WTC11 (cell line): ENCODE results near the gene ENTPD8.

Source experiments
- ATF2 ChIP-seq: sonication (generic); formaldehyde crosslinking; IDR thresholded peaks from 2 replicates; pipeline ENCODE4 v1.8.1; 2022; ENCODE audit warnings: low read depth, missing genetic modification reagents, borderline replicate concordance
- CTCF ChIP-seq: fragments of 200-600 bp; IDR thresholded peaks from 2 replicates; pipeline ENCODE4 v1.8.0; 2022; ENCODE audit warnings: antibody characterized with exemption
- ELF4 ChIP-seq: sonication (generic); formaldehyde crosslinking; IDR thresholded peaks from 2 replicates; pipeline ENCODE4 v1.8.1; 2022; ENCODE audit warnings: low read depth, mild to moderate bottlenecking, moderate library complexity, missing genetic modification reagents
- IRF1 ChIP-seq: sonication (generic); formaldehyde crosslinking; IDR thresholded peaks from 2 replicates; pipeline ENCODE4 v1.8.0; 2023; ENCODE audit warnings: missing genetic modification reagents
- SP1 ChIP-seq: sonication (generic); formaldehyde crosslinking; conservative IDR thresholded peaks from 2 replicates; pipeline ENCODE4 v1.8.1; 2022; ENCODE audit warnings: missing genetic modification reagents
- USF2 ChIP-seq: sonication (generic); formaldehyde crosslinking; IDR thresholded peaks from 2 replicates; pipeline ENCODE4 v1.8.1; 2023; ENCODE audit warnings: mild to moderate bottlenecking, missing genetic modification reagents, moderate library complexity
- ZBTB43 ChIP-seq: sonication (generic); formaldehyde crosslinking; IDR thresholded peaks from 2 replicates; pipeline ENCODE4 v1.8.1; 2023; ENCODE audit warnings: mild to moderate bottlenecking, missing genetic modification reagents
- ZMAT4 ChIP-seq: fragments of 250-450 bp; sonication (Bioruptor Pico); IDR thresholded peaks from 2 replicates; pipeline ENCODE4 v1.9.0; 2021; ENCODE audit warnings: mild to moderate bottlenecking
- ZNF138 ChIP-seq: sonication (generic); formaldehyde crosslinking; conservative IDR thresholded peaks from 2 replicates; pipeline ENCODE4 v1.8.1; 2022; ENCODE audit warnings: mild to moderate bottlenecking, moderate library complexity, missing genetic modification reagents
- ZNF263 ChIP-seq: sonication (generic); formaldehyde crosslinking; IDR thresholded peaks from 2 replicates; pipeline ENCODE4 v1.8.1; 2022; ENCODE audit warnings: low read depth, mild to moderate bottlenecking, moderate library complexity, missing genetic modification reagents

GRCh38 chr9:137486141-137486490 is 45.0 kb upstream of the ENTPD8 start:
- no peak for TF ChIP-seq CTCF
- no peak for TF ChIP-seq IRF1 (CRISPR knock-in tag)
- no peak for TF ChIP-seq ZNF263 (CRISPR knock-in tag)
- TF ChIP-seq USF2 = no peak
- TF ChIP-seq ZMAT4 (CRISPR knock-in tag) = no peak
- no peak for TF ChIP-seq SP1 (CRISPR knock-in tag)
- no peak for TF ChIP-seq ZBTB43 (CRISPR knock-in tag)
- no peak for TF ChIP-seq ATF2
- no peak for TF ChIP-seq ZNF138 (CRISPR knock-in tag)
- no peak for TF ChIP-seq ELF4 (CRISPR knock-in tag)
